Esophagus squamous epithelium (tissue), 4 donors: ENCODE data around the gene LIPE.

ENCODE experiments used
- POLR2A ChIP-seq, 4 donors: fragments of 450-650 bp; IDR thresholded peaks; one replicate each; pipeline ENCODE4 v1.6.1; 2017; ENCODE audit warnings: antibody characterized with exemption in 4 of 4, mild to moderate bottlenecking in 4 of 4, moderate library complexity in 3 of 4
- TF ChIP-seq, protein P1 (sequence below), 6 experiments: fragments of 450-650 bp in 4 of 6; fragments of 200-600 bp in 2 of 6; sonication (generic) in 2 of 6; IDR thresholded peaks; one replicate each; pipeline ENCODE4 v1.5.1; 2016 to 2019; ENCODE audit warnings: antibody characterized with exemption in 6 of 6, mild to moderate bottlenecking in 4 of 6, moderate library complexity in 4 of 6

DNA sequence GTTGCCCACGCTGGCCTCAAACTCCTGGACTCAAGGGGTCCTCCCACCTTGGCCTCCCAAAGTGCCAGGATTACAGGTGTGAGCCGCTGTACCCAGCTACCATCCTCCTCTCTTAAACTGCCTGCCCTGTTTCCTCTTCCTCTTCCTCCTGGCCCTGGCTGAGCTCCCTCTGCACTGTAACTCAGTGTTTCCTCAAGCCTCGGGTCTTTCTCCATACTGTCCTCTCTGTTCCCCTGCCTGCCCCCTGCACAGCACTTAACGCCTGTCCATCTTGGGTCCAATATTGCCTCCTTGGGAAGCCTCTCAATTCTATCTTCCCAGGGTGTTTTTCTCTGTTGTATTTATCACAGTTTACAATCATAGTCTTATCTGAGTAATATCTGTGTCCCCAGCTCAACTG, 6.1 kb downstream of the LIPE start:
- TF ChIP-seq, protein P1, sequence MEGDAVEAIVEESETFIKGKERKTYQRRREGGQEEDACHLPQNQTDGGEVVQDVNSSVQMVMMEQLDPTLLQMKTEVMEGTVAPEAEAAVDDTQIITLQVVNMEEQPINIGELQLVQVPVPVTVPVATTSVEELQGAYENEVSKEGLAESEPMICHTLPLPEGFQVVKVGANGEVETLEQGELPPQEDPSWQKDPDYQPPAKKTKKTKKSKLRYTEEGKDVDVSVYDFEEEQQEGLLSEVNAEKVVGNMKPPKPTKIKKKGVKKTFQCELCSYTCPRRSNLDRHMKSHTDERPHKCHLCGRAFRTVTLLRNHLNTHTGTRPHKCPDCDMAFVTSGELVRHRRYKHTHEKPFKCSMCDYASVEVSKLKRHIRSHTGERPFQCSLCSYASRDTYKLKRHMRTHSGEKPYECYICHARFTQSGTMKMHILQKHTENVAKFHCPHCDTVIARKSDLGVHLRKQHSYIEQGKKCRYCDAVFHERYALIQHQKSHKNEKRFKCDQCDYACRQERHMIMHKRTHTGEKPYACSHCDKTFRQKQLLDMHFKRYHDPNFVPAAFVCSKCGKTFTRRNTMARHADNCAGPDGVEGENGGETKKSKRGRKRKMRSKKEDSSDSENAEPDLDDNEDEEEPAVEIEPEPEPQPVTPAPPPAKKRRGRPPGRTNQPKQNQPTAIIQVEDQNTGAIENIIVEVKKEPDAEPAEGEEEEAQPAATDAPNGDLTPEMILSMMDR (IDR thresholded peaks at IDR 0.05) = no peak
- TF ChIP-seq POLR2A (IDR thresholded peaks at IDR 0.05) = no peak
